ENCODE data around the gene NOL3. TPM values are rescaled to one million over a fixed set of nuclear protein-coding genes. Genes with fewer than 3 reads are reported as not detected.

NOL3 gene
- total and polyA plus RNA-seq, 2 donors (not counting 3 experiments of a cell fraction or from before 2014, with no cell fraction given) = 16.0 to 19.4 TPM

DNA sequence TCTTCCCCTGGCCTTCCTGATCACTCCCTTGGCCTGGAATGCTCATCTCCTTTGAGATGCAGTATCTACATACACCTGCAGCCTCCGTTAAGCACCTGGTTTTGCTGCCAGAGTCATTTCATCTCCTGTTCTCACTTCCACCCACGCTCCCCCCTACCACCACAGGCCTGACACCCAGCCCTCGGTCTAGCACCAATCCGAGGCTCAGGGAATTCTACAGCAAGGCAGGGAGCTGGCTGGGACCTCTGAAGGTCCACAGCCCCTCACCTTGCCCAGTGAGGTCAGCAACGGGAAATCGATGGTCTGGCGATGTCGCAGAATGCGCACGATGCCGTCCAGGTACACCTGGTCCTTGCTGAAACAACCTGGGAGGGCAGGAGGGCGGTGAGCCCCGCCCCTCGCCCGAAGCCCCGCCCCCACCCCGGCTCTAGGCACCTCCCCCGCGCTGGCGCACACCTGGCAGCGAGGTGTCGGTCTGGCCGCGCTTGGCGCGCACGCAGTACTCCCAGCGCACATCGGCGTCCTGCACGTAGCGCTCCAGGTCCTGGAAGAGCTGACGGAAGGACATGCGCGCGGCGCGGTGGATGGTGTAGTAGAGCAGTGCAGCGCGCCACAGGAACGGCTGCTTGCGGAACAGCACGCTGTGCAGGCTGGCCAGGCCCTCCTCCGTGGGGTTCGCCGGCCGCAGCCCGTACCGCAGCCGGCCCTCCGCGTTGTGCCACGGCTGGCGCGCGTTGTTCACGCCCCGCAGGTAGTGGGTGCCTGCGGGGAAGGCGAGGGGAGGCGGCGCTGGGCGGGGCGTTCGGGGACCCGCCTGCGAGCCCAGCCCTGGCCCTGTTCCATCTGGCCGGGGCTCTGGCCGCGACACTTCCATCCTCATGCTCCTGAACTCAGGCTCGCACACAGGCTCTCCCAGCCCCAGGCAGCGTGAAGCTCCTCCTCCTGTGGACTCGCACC lies 7.7 kb downstream of the NOL3 start:
- no TSS peak for BruUV-seq (replicated peaks)
- H4K20me1 ChIP-seq (replicated peaks; ENCODE audit: control insufficient read depth, extremely low read depth, insufficient read depth, low read length) = no peaks in the 10 kb centered on the region
- dilution Hi-C loops (cut with MboI; ENCODE audit: extremely low pct_ligation_motif_present, low sequenced_read_pairs) = no loop called here
- intact Hi-C loops (cut with micrococcal nuclease) = no loop called here
- H2AFZ ChIP-seq (ENCODE audit: low read depth, low read length) = no peak overlapping the region
- CTCF ChIA-PET = interaction anchor here (1.0 to 1.9 kb wide), 6 partner anchors 7 to 220 kb away, joined by 3 to 9 read pairs (median 4); partner anchors contain the start of gene NOL3
- peaks cover 10% of the 10 kb centered on the region for H3K79me2 ChIP-seq (ENCODE audit: control insufficient read depth, insufficient read depth, low read length)
- H3K36me3 ChIP-seq (ENCODE audit: control insufficient read depth in 2 of 2, extremely low read depth in 1 of 2, insufficient read depth in 2 of 2, low read length in 2 of 2) = no peaks in the 10 kb centered on the region
- H3K27ac ChIP-seq (ENCODE audit: insufficient read depth, low read depth, low read length) = no peak overlapping the region
- peak overlapping the region in 1 of 3 experiments; percentile 21 for H3K4me3 ChIP-seq (replicated peaks in 1 of 3; ENCODE audit: insufficient read depth in 1 of 3, low read depth in 1 of 3, low read length in 3 of 3)
- no peaks in the 10 kb centered on the region for H3K9me1 ChIP-seq (replicated peaks; ENCODE audit: control insufficient read depth, extremely low read depth, insufficient read depth, low read length)
- H3K27me3 ChIP-seq (ENCODE audit: control insufficient read depth in 2 of 2, insufficient read depth in 2 of 2, low read length in 2 of 2) = no peaks in the 10 kb centered on the region
- no peaks in the 10 kb centered on the region for H3K9me3 ChIP-seq (replicated peaks; ENCODE audit: control insufficient read depth, insufficient read depth, low read length)
- H3K9ac ChIP-seq (replicated peaks; ENCODE audit: extremely low read depth, insufficient read depth, low read length) = no peak overlapping the region
- H3K4me2 ChIP-seq (ENCODE audit: insufficient read depth, low read length) = no peak overlapping the region
- POLR2A ChIA-PET = interaction anchor here (0.7 kb wide), 2 partner anchors 26 to 50 kb away, joined by 5 to 9 read pairs; no protein-coding TSS in a partner anchor
- no peak for TF ChIP-seq JUN (IDR thresholded peaks at IDR 0.05; ENCODE audit: borderline replicate concordance, insufficient read depth, insufficient read length, low read depth)
- TF ChIP-seq, protein P1, sequence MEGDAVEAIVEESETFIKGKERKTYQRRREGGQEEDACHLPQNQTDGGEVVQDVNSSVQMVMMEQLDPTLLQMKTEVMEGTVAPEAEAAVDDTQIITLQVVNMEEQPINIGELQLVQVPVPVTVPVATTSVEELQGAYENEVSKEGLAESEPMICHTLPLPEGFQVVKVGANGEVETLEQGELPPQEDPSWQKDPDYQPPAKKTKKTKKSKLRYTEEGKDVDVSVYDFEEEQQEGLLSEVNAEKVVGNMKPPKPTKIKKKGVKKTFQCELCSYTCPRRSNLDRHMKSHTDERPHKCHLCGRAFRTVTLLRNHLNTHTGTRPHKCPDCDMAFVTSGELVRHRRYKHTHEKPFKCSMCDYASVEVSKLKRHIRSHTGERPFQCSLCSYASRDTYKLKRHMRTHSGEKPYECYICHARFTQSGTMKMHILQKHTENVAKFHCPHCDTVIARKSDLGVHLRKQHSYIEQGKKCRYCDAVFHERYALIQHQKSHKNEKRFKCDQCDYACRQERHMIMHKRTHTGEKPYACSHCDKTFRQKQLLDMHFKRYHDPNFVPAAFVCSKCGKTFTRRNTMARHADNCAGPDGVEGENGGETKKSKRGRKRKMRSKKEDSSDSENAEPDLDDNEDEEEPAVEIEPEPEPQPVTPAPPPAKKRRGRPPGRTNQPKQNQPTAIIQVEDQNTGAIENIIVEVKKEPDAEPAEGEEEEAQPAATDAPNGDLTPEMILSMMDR (IDR thresholded peaks at IDR 0.05; ENCODE audit: extremely low read depth in 1 of 2, insufficient read depth in 1 of 2, low read depth in 1 of 2, low read length in 2 of 2) = peak in 1 of 2 donors; percentile 18
- TF ChIP-seq, protein P2, sequence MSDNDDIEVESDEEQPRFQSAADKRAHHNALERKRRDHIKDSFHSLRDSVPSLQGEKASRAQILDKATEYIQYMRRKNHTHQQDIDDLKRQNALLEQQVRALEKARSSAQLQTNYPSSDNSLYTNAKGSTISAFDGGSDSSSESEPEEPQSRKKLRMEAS (IDR thresholded peaks at IDR 0.05; ENCODE audit: insufficient read depth, insufficient read length) = no peak
- peak; percentile 43 for TF ChIP-seq POLR2AphosphoS5 (IDR thresholded peaks at IDR 0.05; ENCODE audit: insufficient read depth, low read depth, low read length)
- FAIRE-seq (peak; percentile 42), DNase-seq (ENCODE audit: low read depth, low spot score) (peak; percentile 42)
- peaks cover 35% of the 10 kb centered on the region for H3K4me1 ChIP-seq (ENCODE audit: control insufficient read depth, extremely low read depth, insufficient read depth, low read length)
